Neuron (in vitro differentiated cells): ENCODE measurements around the gene NLRP5.
"Not testable (repeated sequence)": the region's sequence is repeated elsewhere in the genome, so short reads cannot be mapped to it uniquely, and the experiment has no call there.

ENCODE experiments used
- H2AFZ ChIP-seq: one replicate; pipeline ENCODE4 v1.6.1; 2013; ENCODE audit warnings: low read depth, mild to moderate bottlenecking, inconsistent platforms, low read length, moderate library complexity
- H3K27me3 ChIP-seq: one replicate; pipeline ENCODE4 v1.6.1; 2013; ENCODE audit warnings: low read length; ENCODE audit not compliant: insufficient read depth
- H3K36me3 ChIP-seq: one replicate; pipeline ENCODE4 v1.6.1; 2013; ENCODE audit warnings: low read length; ENCODE audit not compliant: insufficient read depth
- H3K4me1 ChIP-seq: one replicate; pipeline ENCODE4 v1.6.1; 2013; ENCODE audit warnings: low read length; ENCODE audit not compliant: insufficient read depth
- H3K4me3 ChIP-seq: 2 replicates; pipeline ENCODE4 v1.5.1; 2013; ENCODE audit warnings: mild to moderate bottlenecking, low read length, moderate library complexity
- H3K9me3 ChIP-seq: one replicate; pipeline ENCODE4 v1.6.1; 2013; ENCODE audit warnings: low read length

The NLRP5 gene

GRCh38 chr19:56014765-56015164 is 28.2 kb downstream of the NLRP5 start:
- Histone ChIP-seq H3K9me3 (no peaks in the 10 kb centered on the region), H3K4me3 (no peak overlapping the region), H3K4me1 (no peaks in the 10 kb centered on the region), H2AFZ (no peak overlapping the region), H3K36me3 (no peaks in the 10 kb centered on the region), H3K27me3 (no peaks in the 10 kb centered on the region)

GRCh38 chr19:56015756-56016155 is 29.2 kb downstream of the NLRP5 start:
- H3K27me3 ChIP-seq: no peaks in the 10 kb centered on the region
- H3K9me3 ChIP-seq: no peaks in the 10 kb centered on the region
- no peak overlapping the region for H2AFZ ChIP-seq
- no peaks in the 10 kb centered on the region for H3K4me1 ChIP-seq
- H3K36me3 ChIP-seq: no peaks in the 10 kb centered on the region
- H3K4me3 ChIP-seq: no peak overlapping the region

DNA sequence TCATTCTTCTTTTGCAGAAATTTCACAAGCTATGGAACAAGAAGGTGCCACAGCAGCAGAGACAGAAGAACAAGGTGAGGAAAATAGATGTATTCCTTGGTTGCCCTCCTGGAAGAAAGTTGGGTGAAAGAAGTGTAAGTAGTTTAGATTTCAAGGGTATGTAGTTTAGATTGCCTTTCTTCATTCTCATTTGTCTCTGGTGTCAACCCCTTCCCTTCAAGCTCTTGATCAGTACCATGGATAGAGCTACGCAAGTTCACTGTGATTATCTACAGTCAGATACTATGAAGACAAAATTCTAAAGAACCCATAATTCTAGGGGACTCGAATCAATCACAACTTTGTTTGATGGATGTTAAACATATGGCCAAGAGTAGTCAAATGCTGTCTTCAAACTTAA is 32.8 kb downstream of the NLRP5 start:
- H2AFZ ChIP-seq, H3K9me3 ChIP-seq, H3K36me3 ChIP-seq, H3K4me3 ChIP-seq, H3K4me1 ChIP-seq, H3K27me3 ChIP-seq: not testable (repeated sequence)

- H2AFZ ChIP-seq, H3K36me3 ChIP-seq, H3K9me3 ChIP-seq, H3K4me1 ChIP-seq, H3K4me3 ChIP-seq, H3K27me3 ChIP-seq: not testable (repeated sequence)
Observed at GRCh38 chr19:56020355-56020975, 33.9 kb downstream of the NLRP5 start.

- Histone ChIP-seq H3K4me3 (no peak overlapping the region), H2AFZ (no peak overlapping the region), H3K4me1 (no peaks in the 10 kb centered on the region), H3K27me3 (no peaks in the 10 kb centered on the region), H3K36me3 (no peaks in the 10 kb centered on the region), H3K9me3 (no peaks in the 10 kb centered on the region)
Observed at GRCh38 chr19:56026769-56027168, 40.2 kb downstream of the NLRP5 start.

DNA sequence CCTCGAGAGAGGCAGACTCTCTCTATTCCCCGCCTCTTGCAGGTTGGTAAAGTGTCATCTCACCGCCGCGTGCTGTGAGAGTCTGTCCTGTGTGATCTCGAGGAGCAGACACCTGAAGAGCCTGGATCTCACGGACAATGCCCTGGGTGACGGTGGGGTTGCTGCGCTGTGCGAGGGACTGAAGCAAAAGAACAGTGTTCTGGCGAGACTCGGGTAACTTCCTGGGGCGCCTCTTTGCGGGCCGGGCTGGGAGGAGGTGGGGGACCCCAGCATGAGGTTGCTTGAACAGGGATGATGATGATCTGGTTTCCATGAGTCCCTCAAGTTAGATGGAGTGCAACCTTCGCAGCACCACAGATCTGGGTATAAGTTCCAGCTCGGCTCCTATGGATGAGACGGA is 67.0 kb downstream of the NLRP5 start:
- no peak overlapping the region for H3K4me3 ChIP-seq
- no peaks in the 10 kb centered on the region for H3K27me3 ChIP-seq
- H2AFZ ChIP-seq: no peak overlapping the region
- H3K9me3 ChIP-seq: peaks cover 4% of the 10 kb centered on the region
- no peaks in the 10 kb centered on the region for H3K36me3 ChIP-seq
- no peaks in the 10 kb centered on the region for H3K4me1 ChIP-seq

GRCh38 chr19:56066152-56067023 is 79.8 kb downstream of the NLRP5 start:
- Histone ChIP-seq H3K4me1 (peaks cover 2% of the 10 kb centered on the region), H3K9me3 (peaks cover 2% of the 10 kb centered on the region), H3K4me3 (peak overlapping the region; percentile 41), H3K36me3 (no peaks in the 10 kb centered on the region), H3K27me3 (no peaks in the 10 kb centered on the region), H2AFZ (peak overlapping the region; percentile 77)

DNA sequence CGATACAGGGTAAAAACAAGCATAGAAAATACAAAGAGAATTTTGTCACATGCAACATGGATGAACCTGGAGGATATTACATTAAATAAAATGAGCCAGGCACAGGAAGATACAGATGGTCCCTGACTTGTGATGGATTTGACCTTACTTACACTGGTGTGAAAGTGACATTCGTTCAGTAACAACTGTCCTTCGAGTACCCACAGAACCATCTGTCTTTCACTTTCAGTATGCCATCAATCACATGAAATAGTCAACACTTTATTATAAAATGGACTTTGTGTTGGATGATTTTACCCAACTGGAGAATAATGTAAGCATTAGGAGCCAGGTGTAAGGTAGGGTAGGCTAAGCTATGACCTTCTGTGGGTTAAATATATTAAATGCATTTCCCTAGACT is 83.1 kb downstream of the NLRP5 start:
- Histone ChIP-seq H3K9me3 (peaks cover 2% of the 10 kb centered on the region), H2AFZ (no peak overlapping the region), H3K36me3 (no peaks in the 10 kb centered on the region), H3K4me1 (peaks cover 2% of the 10 kb centered on the region), H3K4me3 (no peak overlapping the region), H3K27me3 (no peaks in the 10 kb centered on the region)

- no peak overlapping the region for H2AFZ ChIP-seq
- no peaks in the 10 kb centered on the region for H3K27me3 ChIP-seq
- peaks cover 2% of the 10 kb centered on the region for H3K4me1 ChIP-seq
- no peaks in the 10 kb centered on the region for H3K9me3 ChIP-seq
- H3K4me3 ChIP-seq: no peak overlapping the region
- no peaks in the 10 kb centered on the region for H3K36me3 ChIP-seq
Observed at GRCh38 chr19:56071151-56071550, 84.6 kb downstream of the NLRP5 start.

GRCh38 chr19:56076498-56076897 is 89.9 kb downstream of the NLRP5 start:
- Histone ChIP-seq H3K27me3 (no peaks in the 10 kb centered on the region), H3K36me3 (no peaks in the 10 kb centered on the region), H3K9me3 (no peaks in the 10 kb centered on the region), H3K4me3 (no peak overlapping the region), H3K4me1 (peaks cover 3% of the 10 kb centered on the region), H2AFZ (no peak overlapping the region)

- H3K9me3 ChIP-seq: no peaks in the 10 kb centered on the region
- H3K4me3 ChIP-seq: no peak overlapping the region
- peaks cover 3% of the 10 kb centered on the region for H3K4me1 ChIP-seq
- H3K27me3 ChIP-seq: no peaks in the 10 kb centered on the region
- H2AFZ ChIP-seq: no peak overlapping the region
- H3K36me3 ChIP-seq: no peaks in the 10 kb centered on the region
Observed at GRCh38 chr19:56079609-56080008, 93.0 kb downstream of the NLRP5 start.

DNA sequence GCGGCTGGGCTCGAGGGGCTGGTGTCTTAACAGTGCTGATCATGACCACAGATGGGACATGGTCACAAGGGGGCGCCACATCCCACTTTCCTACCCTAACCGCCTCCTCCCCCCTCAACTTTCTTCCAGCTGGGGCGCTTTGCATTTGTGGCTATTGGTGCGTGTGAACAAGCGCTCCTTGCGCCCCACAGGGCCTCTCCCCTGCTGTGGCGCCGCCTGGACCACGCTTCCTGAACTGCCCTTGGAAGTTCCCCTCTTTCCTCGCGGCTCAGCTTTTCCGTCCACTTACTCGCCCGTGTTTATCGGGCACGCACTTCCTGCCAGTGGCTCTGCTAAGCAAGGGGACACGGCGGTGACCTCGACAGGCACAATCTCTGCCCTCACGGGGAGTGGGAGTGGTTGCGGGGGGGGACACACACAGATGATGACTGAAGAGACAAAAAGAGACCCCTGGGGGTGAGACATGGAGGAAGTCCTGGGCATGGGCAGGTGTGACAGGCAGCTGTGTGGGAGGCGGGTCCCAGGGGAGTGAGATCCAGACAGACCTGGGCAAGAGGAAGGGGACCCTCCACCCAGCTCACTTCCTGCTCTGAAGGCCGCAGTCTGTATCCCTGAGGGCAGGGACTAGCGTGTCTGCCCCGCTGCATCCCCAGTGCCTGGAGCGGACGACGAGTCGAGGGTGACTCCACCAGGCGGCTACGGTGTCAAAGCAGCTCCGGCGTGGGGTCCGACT is 94.3 kb downstream of the NLRP5 start:
- H2AFZ ChIP-seq: no peak overlapping the region
- no peaks in the 10 kb centered on the region for H3K9me3 ChIP-seq
- H3K36me3 ChIP-seq: peaks cover 4% of the 10 kb centered on the region
- H3K4me3 ChIP-seq: no peak overlapping the region
- H3K4me1 ChIP-seq: peaks cover 3% of the 10 kb centered on the region
- H3K27me3 ChIP-seq: no peaks in the 10 kb centered on the region

DNA sequence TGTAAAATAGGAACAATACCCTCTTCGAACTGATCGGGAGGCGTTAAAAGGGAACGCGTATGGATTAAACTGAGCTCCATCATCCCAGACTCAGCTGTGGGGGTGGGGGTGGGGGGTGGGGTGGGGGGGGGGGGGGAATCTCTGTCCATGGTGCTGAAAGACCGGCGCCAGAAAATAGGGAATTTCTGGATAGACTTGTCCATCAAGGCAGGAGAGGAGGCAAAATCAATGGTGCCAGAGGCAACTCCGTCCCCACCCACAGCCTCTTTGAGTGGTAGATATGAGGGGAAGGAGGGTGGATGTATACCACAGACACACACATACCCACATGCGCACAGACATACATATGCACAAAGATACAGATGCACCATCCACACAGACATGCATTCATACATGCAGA is 97.1 kb downstream of the NLRP5 start:
- no peak overlapping the region for H3K4me3 ChIP-seq
- no peak overlapping the region for H2AFZ ChIP-seq
- H3K9me3 ChIP-seq: peaks cover 2% of the 10 kb centered on the region
- no peaks in the 10 kb centered on the region for H3K27me3 ChIP-seq
- H3K4me1 ChIP-seq: peaks cover 3% of the 10 kb centered on the region
- peaks cover 6% of the 10 kb centered on the region for H3K36me3 ChIP-seq
